Aorta (tissue), 5 donors: ENCODE measurements around the gene FERMT2. TPM values are rescaled to one million over a fixed set of nuclear protein-coding genes. Genes with fewer than 3 reads are reported as not detected.
A peak's percentile ranks its signal among the peaks of the same experiment; 100 is the strongest.

ENCODE experiments used
- ATAC-seq: fragments of 200-7000 bp; cut with Tn5 transposase; one replicate; pipeline ENCODE4 v1.9.1; 2022; ENCODE audit warnings: moderate library complexity; ENCODE audit not compliant: low FRiP score
- DNase-seq, 2 donors: peaks; one replicate each; pipeline ENCODE4 v3.0.0-alpha.2; 2020
- H3K27ac ChIP-seq, 2 donors: one replicate each; pipeline ENCODE4 v1.5.1; 2013; ENCODE audit warnings: low read length in 2 of 2, mild to moderate bottlenecking in 2 of 2, moderate library complexity in 2 of 2, control low read depth in 1 of 2, inconsistent platforms in 1 of 2, low read depth in 1 of 2
- H3K27me3 ChIP-seq, 2 donors: one replicate each; pipeline ENCODE4 v1.6.1; 2013; ENCODE audit warnings: control low read depth in 1 of 2, low read length in 1 of 2, mild to moderate bottlenecking in 1 of 2, moderate library complexity in 1 of 2; ENCODE audit not compliant: insufficient read depth in 2 of 2, control insufficient read depth in 1 of 2
- H3K36me3 ChIP-seq, 2 donors: one replicate each; pipeline ENCODE4 v1.6.1; 2013; ENCODE audit warnings: control low read depth in 1 of 2, low read length in 1 of 2, mild to moderate bottlenecking in 1 of 2; ENCODE audit not compliant: insufficient read depth in 2 of 2, control insufficient read depth in 1 of 2
- H3K4me1 ChIP-seq, 2 donors: one replicate each; pipeline ENCODE4 v1.6.1; 2013; ENCODE audit warnings: low read length in 2 of 2, control low read depth in 1 of 2, mild to moderate bottlenecking in 1 of 2, moderate library complexity in 1 of 2; ENCODE audit not compliant: insufficient read depth in 2 of 2, control insufficient read depth in 1 of 2
- H3K4me3 ChIP-seq, 2 donors: one replicate each; pipeline ENCODE4 v1.5.1; 2013; ENCODE audit warnings: low read length in 2 of 2, control low read depth in 1 of 2, mild to moderate bottlenecking in 1 of 2
- H3K9me3 ChIP-seq: one replicate; pipeline ENCODE4 v1.6.1; 2013; ENCODE audit warnings: mild to moderate bottlenecking, low read length; ENCODE audit not compliant: control insufficient read depth
- WGBS, 2 donors: extraction: QIAGEN DNeasy Blood & Tissue Kit; methylation state at CpG; one replicate each; pipeline ENCODE4 v1.1.7; 2013; 5-methylcytosine and 5-hydroxymethylcytosine counted together
- intact Hi-C, 2 donors: fragments of 100-400 bp; cut with DNase I; formaldehyde crosslinking; loops; one replicate each; pipeline versions ENCODE4 v1.14.2 to v1.15.0; 2022
- polyA plus RNA-seq, 2 donors: library from polyadenylated mRNA; stranded (reverse); fragments of 200-250 nt; gene quantifications; one replicate each; pipeline ENCODE4 v1.2.3, GENCODE V29; 2013
- total RNA-seq, 2 donors: library from RNA; stranded (reverse); fragmentation: NEBNext Ultra II Directional; extraction: Animal tissue kit (Norgen Biotek cat#: 25700); gene quantifications; one replicate each; pipeline ENCODE4 v1.2.1, GENCODE V29; 2021
- donor health status: healthy with polysubstance abuse.
- donor health status: Bipolar disorder and iron deficiency.
- donor health status: DM: no; HTN: no; CAD: no.
- donor health status: DM: no; HTN: no; CAD: no.
- donor health status: DM: yes; HTN: yes; CAD: no.

The FERMT2 gene
- total and polyA plus RNA-seq, 4 donors: 63.0 to 310 (median 162) TPM

DNA sequence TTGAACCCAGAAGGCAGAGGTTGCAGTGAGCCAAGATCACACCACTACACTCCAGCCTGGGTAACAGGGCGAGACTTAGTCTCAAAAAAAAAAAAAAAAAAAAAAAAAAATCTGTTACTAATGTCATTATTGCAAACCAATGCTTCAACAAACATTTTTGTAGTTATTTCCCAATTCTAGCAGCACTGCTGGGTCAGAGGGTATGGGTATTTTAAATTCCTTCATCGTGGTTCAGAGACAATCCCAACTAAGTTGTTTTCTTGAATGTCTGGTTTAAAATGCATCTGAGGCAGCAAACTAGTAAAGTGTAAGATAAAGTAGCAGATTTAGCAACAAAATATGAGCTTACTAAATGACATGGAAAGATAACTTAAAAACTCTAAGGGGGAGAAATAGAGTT, 65.6 kb downstream of the FERMT2 start:
- intact Hi-C loops: no loop called here
- DNase-seq: no peak
- H3K27me3 ChIP-seq: no peaks in the 10 kb centered on the region
- H3K27ac ChIP-seq: no peak overlapping the region
- H3K36me3 ChIP-seq: peaks cover 2 to 4% of the 10 kb centered on the region in 2 donors
- H3K4me3 ChIP-seq: no peak overlapping the region
- peaks cover 0 to 2% of the 10 kb centered on the region in 2 donors for H3K4me1 ChIP-seq
- WGBS, 2 donors: 40 to 51% methylated on average over 2 of the region's 2 CpGs
- H3K9me3 ChIP-seq: no peaks in the 10 kb centered on the region
- no peak for ATAC-seq

DNA sequence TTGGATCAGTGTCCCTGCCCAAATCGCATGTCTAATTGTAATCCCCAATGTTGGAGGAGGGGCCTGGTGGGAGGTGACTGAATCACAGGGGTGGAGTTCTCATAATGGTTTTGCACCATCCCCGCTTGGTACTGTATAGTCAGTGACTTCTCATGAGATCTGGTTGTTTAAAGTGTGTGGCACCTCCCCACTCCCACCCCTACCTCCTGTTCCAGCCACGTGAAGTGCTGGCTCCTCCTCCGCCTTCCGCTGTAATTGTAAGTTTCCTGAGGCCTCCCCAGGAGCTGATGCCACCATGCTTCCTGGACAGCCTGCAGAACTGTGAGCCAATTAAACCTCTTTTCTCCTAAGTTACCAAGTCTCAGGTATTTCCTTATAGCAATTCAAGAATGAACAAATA, 67.2 kb downstream of the FERMT2 start:
- Histone ChIP-seq H3K36me3 (no peaks in the 10 kb centered on the region), H3K4me3 (no peak overlapping the region), H3K9me3 (no peaks in the 10 kb centered on the region), H3K27ac (no peak overlapping the region), H3K4me1 (peaks cover 0 to 2% of the 10 kb centered on the region in 2 donors), H3K27me3 (no peaks in the 10 kb centered on the region)
- intact Hi-C loops: loop anchor here (5.0 kb wide), 2 partner anchors 34 to 69 kb away; partner anchors contain the start of gene FERMT2 (in 1 of the 2)
- 79 to 83% methylated on average over 5 of the region's 5 CpGs for WGBS, 2 donors
- ATAC-seq (no peak), DNase-seq (no peak)

DNA sequence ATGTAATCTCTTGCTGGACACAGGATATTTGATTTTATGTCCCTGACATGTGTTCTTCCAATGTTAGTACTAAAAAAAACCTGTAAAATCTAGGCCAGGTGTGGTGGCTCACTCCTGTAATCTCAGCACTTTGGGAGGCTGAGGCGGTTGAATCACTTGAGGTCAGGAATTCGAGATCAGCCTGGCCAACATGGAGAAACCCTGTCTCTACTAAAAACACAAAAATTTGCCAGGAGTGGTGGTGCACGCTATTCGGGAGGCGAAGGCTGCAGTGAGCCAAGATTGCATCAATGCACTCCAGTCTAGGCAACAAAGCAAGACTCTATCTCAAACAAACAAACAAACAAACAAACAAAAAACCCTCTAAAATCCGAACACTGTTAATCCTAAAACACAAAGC, 68.0 kb downstream of the FERMT2 start:
- Histone ChIP-seq H3K36me3 (no peaks in the 10 kb centered on the region), H3K4me1 (peaks cover 0 to 2% of the 10 kb centered on the region in 2 donors)

DNA sequence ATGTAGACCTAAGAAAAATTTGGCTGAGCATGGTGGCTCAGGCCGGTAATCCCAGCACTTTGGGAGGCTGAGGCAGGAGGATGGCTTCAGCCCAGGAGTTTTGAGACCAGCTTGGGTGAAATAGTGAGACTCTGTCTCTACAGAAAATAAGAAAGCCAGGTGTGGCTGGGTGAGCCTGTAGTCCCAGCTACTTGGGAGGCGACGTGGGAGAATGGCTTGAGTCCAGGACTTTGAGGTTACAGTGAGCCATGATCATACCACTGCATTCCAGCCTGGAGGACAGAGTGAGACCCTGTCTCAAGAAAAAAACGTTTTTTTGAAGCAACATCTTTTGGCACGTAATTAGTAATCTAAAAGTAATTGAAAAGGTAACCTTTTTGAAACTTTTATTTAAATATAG, 70.9 kb downstream of the FERMT2 start:
- Histone ChIP-seq H3K4me3 (no peak overlapping the region), H3K9me3 (no peaks in the 10 kb centered on the region), H3K27ac (peak overlapping the region in 1 of 2 donors; percentile 78), H3K27me3 (no peaks in the 10 kb centered on the region), H3K36me3 (no peaks in the 10 kb centered on the region), H3K4me1 (peaks cover 0 to 2% of the 10 kb centered on the region in 2 donors)
- 15 to 17% methylated on average over 5 of the region's 5 CpGs for WGBS, 2 donors
- intact Hi-C loops: loop anchor here (5.0 kb wide), 2 partner anchors 37 to 72 kb away; partner anchors contain the start of gene FERMT2 (in 1 of the 2)
- peak; percentile 34 for ATAC-seq
- DNase-seq: no peak

More for the DNA sequence above, 68.0 kb downstream of the FERMT2 start:
- WGBS, 2 donors: 56 to 73% methylated on average over 6 of the region's 6 CpGs
- no peak for DNase-seq
- Histone ChIP-seq H3K27me3 (no peaks in the 10 kb centered on the region), H3K9me3 (no peaks in the 10 kb centered on the region), H3K4me3 (no peak overlapping the region), H3K27ac (no peak overlapping the region)
- ATAC-seq: no peak
- intact Hi-C loops: loop anchor here (5.0 kb wide), 2 partner anchors 34 to 69 kb away; partner anchors contain the start of gene FERMT2 (in 1 of the 2)

DNA sequence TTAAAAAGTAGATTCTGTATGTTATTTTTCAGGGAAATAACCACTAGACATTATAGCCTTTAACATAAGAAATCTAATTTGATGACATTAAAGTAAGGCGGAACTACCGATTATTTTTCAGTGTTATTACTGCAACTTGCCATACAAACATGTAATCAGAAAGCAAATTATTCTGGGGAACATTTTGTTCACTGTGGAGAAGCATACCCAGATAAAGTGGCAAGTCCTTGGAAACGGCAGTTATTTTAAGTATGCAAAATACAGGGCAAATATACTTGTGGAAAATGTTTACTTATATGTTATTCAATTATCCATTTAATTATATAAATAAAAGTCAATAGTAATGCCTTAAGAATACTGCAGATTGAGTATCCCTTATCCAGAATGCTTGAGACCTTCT, 71.9 kb downstream of the FERMT2 start:
- no peak overlapping the region for H3K4me3 ChIP-seq
- no peaks in the 10 kb centered on the region for H3K9me3 ChIP-seq
- H3K4me1 ChIP-seq: peaks cover 0 to 2% of the 10 kb centered on the region in 2 donors
- DNase-seq (no peak), ATAC-seq (no peak)
- no peak overlapping the region for H3K27ac ChIP-seq
- H3K36me3 ChIP-seq: no peaks in the 10 kb centered on the region
- intact Hi-C loops: no loop called here
- WGBS, 2 donors: 51 to 66% methylated on average over 3 of the region's 3 CpGs
- no peaks in the 10 kb centered on the region for H3K27me3 ChIP-seq

DNA sequence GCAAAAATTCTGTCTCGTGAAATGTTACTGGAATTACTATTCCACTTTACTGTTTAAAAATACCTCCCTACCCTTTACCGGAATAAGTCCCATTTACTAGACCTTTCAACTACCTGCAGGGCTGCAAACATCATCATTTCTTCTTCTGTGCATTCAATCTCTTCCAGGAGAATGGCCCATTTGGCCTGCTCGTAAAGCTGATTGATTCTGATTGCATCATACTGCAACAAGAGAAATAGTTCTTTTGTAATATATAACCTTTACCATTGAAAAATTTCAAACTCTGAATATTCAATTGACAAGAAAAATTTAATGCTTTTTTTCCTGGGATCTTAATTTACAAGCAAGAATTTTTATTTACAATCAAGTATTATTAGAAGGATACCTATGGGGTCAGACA, 72.4 kb downstream of the FERMT2 start:
- Histone ChIP-seq H3K27ac (peak overlapping the region in 1 of 2 donors; percentile 36), H3K4me3 (no peak overlapping the region), H3K36me3 (no peaks in the 10 kb centered on the region), H3K4me1 (peaks cover 0 to 2% of the 10 kb centered on the region in 2 donors), H3K27me3 (no peaks in the 10 kb centered on the region), H3K9me3 (no peaks in the 10 kb centered on the region)
- DNase-seq: no peak
- ATAC-seq: no peak
- 7 to 12% methylated on average over 3 of the region's 3 CpGs for WGBS, 2 donors
- intact Hi-C loops: no loop called here

DNA sequence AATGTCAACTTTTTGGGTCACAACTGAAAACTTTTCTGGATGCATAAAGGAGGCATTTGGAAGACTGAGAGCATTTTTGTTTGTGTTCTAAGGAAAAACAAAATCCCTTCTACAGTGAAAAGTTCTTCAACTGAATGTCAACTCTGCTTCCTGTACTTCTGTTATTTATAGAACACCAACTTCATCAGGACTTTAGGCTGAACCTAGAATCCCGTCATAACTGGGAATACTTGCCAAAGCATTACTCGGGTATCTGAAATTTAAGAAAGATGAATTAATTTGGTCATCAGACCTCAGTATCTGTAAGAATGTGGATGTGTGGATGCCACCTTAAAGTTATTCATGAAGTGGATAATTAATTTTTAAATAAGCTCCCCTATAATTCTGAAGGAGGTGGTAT, 73.2 kb downstream of the FERMT2 start:
- WGBS, 2 donors: 4 to 7% methylated on average over 2 of the region's 2 CpGs
- Histone ChIP-seq H3K27me3 (no peaks in the 10 kb centered on the region), H3K27ac (no peak overlapping the region), H3K36me3 (peaks cover 5 to 6% of the 10 kb centered on the region in 2 donors), H3K4me3 (no peak overlapping the region), H3K9me3 (no peaks in the 10 kb centered on the region), H3K4me1 (peaks cover 0 to 2% of the 10 kb centered on the region in 2 donors)
- no peak for DNase-seq
- no peak for ATAC-seq
- intact Hi-C loops: loop anchor here in 1 of 2 donors (2.0 kb wide), 1 partner anchor 73 kb away; the partner anchor contains the start of gene FERMT2

DNA sequence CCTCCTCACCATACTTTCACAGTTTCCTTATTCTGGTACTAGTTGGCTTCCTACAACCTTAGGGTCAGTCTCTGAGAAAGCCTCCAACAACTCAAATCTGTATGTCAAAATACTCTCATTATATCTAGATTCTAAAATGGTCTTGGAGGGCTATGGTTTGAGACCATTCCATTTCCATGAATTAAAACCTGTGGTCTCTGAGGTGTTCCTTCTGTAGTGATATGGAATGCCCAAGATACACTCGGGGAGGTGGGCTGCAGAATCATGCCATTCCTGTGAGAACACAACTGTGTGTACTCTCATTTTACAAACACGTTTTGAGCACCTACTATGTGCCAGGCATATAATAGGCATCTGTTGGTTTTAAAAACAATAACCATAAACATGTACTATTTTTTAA, 74.0 kb downstream of the FERMT2 start:
- H3K9me3 ChIP-seq: no peaks in the 10 kb centered on the region
- peaks cover 6 to 11% of the 10 kb centered on the region in 2 donors for H3K36me3 ChIP-seq
- H3K27ac ChIP-seq: peak overlapping the region; percentile 57 to 67
- no peak for DNase-seq
- ATAC-seq: no peak
- peaks cover 0 to 2% of the 10 kb centered on the region in 2 donors for H3K4me1 ChIP-seq
- 47 to 55% methylated on average over 2 of the region's 2 CpGs for WGBS, 2 donors
- no peaks in the 10 kb centered on the region for H3K27me3 ChIP-seq
- intact Hi-C loops: loop anchor here in 1 of 2 donors (2.0 kb wide), 1 partner anchor 74 kb away; the partner anchor contains the start of gene FERMT2
- no peak overlapping the region for H3K4me3 ChIP-seq

DNA sequence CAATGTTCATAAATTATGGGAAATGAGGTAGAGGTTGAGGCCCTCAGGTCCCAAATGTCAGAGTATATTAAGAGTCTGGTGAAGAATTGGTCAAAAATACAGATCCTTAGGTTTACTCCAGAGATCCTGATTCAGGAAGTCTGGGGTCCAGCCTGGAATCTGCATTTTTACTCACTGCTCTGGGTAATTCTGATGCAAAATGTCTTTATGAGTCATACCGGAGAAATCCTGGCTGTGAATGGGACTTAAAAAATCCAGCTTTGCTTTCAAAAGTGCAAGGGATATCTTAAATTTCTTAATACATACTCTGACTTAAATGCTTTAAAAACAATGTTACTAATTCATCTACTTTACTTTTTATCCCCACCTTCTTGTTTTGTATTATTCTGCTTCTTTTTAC, 74.5 kb downstream of the FERMT2 start:
- WGBS, 2 donors: 26 to 28% methylated on average over 1 of the region's 1 CpG
- Histone ChIP-seq H3K27me3 (no peaks in the 10 kb centered on the region), H3K4me3 (no peak overlapping the region), H3K27ac (peak overlapping the region in 1 of 2 donors; percentile 57), H3K9me3 (no peaks in the 10 kb centered on the region), H3K36me3 (peaks cover 6 to 11% of the 10 kb centered on the region in 2 donors), H3K4me1 (peaks cover 0 to 2% of the 10 kb centered on the region in 2 donors)
- DNase-seq (no peak), ATAC-seq (no peak)
- intact Hi-C loops: loop anchor here in 1 of 2 donors (2.0 kb wide), 1 partner anchor 74 kb away; the partner anchor contains the start of gene FERMT2
